Activated CD4-positive, alpha-beta T cell treated with anti-CD3 and anti-CD28 coated beads for 36 hours (primary cell): Measurements from ENCODE around the gene PLBD2. TPM values are rescaled to one million over a fixed set of nuclear protein-coding genes. Genes with fewer than 3 reads are reported as not detected.

Experiments used
- ATAC-seq: fragments of 200-7000 bp; cut with Tn5 transposase; one replicate; pipeline ENCODE4 v1.10.0; 2021; ENCODE audit warnings: mild to moderate bottlenecking, moderate library complexity
- CTCF ChIA-PET: fragments of 350-600 bp; sonication (Branson Sonifier 250); formaldehyde crosslinking; loops from one replicate; lab custom pipeline; 2021; ENCODE audit warnings: antibody characterized with exemption; lab: Charles Lee
- POLR2A ChIA-PET: fragments of 350-600 bp; sonication (Branson Sonifier 250); formaldehyde crosslinking; loops from one replicate; lab custom pipeline; 2021; ENCODE audit warnings: antibody characterized with exemption, inconsistent platforms; lab: Charles Lee
- DNase-seq: peaks from one replicate; pipeline ENCODE4 v3.0.0-alpha.2; 2020
- H3K27ac Mint-ChIP-seq: one replicate; pipeline ENCODE4 v1.8.0; 2021; ENCODE audit warnings: mixed read lengths
- H3K27me3 Mint-ChIP-seq: one replicate; pipeline ENCODE4 v1.8.0; 2021; ENCODE audit warnings: mixed read lengths
- H3K36me3 Mint-ChIP-seq: one replicate; pipeline ENCODE4 v1.8.0; 2021; ENCODE audit warnings: low read depth, mixed read lengths
- H3K4me1 Mint-ChIP-seq: one replicate; pipeline ENCODE4 v1.8.0; 2021; ENCODE audit warnings: mixed read lengths
- H3K4me3 Mint-ChIP-seq: one replicate; pipeline ENCODE4 v1.8.0; 2021; ENCODE audit warnings: mild to moderate bottlenecking, moderate library complexity, mixed read lengths
- H3K9me3 Mint-ChIP-seq: one replicate; pipeline ENCODE4 v1.8.0; 2021; ENCODE audit warnings: low read depth, mixed read lengths
- intact Hi-C, 2 experiments: fragments of 100-400 bp; cut with DNase I in 1 of 2; cut with micrococcal nuclease in 1 of 2; formaldehyde crosslinking; loops; one replicate each; pipeline versions ENCODE4 v1.14.2 to v1.15.1; 2022 to 2024; cut with DNase I, micrococcal nuclease
- total RNA-seq, 2 experiments: library from RNA; stranded (reverse); gene quantifications; one replicate each; pipeline ENCODE4 v1.2.3, GENCODE V29; 2021

PLBD2 gene
- total RNA-seq, 2 experiments from 2014 or later, result 13.7 to 17.3 TPM

DNA sequence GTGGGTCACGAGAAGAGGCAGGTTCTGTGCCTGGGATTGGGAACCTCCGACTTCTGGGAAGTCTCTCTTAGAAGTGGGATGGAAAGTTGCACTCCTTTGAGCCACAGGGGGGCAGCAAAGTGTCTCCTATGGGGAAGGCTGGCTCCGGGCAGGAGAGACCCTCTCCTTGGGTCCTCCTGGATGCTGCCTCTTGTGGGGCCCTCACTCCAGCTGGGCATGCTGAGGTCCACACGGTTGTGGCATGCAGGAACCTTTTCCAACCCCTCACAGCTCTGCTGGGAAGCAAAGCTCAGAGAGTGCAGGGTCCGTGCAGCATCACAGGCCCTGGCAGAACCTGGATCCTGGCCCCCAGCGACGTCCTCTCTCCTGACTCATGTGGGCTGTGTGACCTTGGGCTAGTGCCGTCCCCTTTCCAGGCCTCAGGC, 81.2 kb downstream of the PLBD2 start:
- intact Hi-C loops, result loop anchor here in 1 of 2 experiments (2.0 kb wide), 1 partner anchor 473 kb away; no protein-coding TSS in a partner anchor
- Mint-ChIP-seq H3K9me3 (no peaks in the 10 kb centered on the region), H3K4me1 (no peaks in the 10 kb centered on the region), H3K27me3 (peaks cover 3% of the 10 kb centered on the region), H3K36me3 (no peaks in the 10 kb centered on the region), H3K27ac (no peak overlapping the region), H3K4me3 (no peak overlapping the region)
- ChIA-PET POLR2A (no interaction called here), CTCF (interaction anchor here (1.0 kb wide), 1 partner anchor 22 kb away, joined by 3 read pairs; no protein-coding TSS in a partner anchor)
- ATAC-seq (no peak), DNase-seq (peak; percentile 33)

DNA sequence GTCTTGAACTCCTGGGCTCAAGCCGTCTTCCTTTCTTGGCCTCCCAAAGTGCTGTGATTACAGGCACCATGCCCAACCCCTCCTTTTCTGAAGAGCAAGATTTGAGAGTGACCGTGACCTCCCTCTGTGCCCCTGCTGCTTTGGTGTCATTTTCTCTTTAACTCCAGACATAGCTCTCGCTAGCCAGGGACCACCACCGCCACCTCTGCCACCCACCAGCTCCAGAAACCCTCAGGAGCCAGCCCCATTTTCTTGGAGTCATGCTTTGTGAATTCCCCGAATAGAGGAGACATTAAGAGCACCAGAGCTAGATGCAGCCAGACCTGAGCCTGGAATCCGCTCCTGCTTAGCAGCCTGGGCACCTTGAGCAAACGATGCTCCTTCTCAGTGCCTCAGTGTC, 81.9 kb downstream of the PLBD2 start:
- intact Hi-C loops, result no loop called here
- Mint-ChIP-seq H3K9me3 (no peaks in the 10 kb centered on the region), H3K36me3 (no peaks in the 10 kb centered on the region), H3K27me3 (peaks cover 6% of the 10 kb centered on the region), H3K4me3 (no peak overlapping the region), H3K4me1 (no peaks in the 10 kb centered on the region), H3K27ac (no peak overlapping the region)
- ATAC-seq (no peak), DNase-seq (no peak)
- ChIA-PET POLR2A (interaction anchor here (0.6 kb wide), 1 partner anchor 124 kb away, joined by 3 read pairs; no protein-coding TSS in a partner anchor), CTCF (interaction anchor here (0.6 to 1.2 kb wide), 4 partner anchors 15 to 181 kb away, joined by 3 to 4 read pairs (median 3); no protein-coding TSS in a partner anchor)

Other genes starting within 250 kb of the PLBD2 start
- 10 to 100 TPM in 1 of 2 experiments, 1 to 10 TPM in 1; 9.0 to 10.6 TPM for gene RASAL1, start 222.8 kb upstream of the PLBD2 start, total RNA-seq
- gene CFAP73, start 208.9 kb upstream of the PLBD2 start, total RNA-seq, result 1 to 10 TPM in 1 of 2 experiments, under 1 TPM in 1; 0.86 to 1.1 TPM
- 100 to 1,000 TPM; 118 to 132 TPM for gene DDX54, start 173.1 kb upstream of the PLBD2 start, total RNA-seq
- 10 to 100 TPM; 23.4 to 25.7 TPM for gene RITA1, start 172.9 kb upstream of the PLBD2 start, total RNA-seq
- gene TPCN1, start 137.1 kb upstream of the PLBD2 start, total RNA-seq, result 10 to 100 TPM; 35.5 to 37.0 TPM
- 10 to 100 TPM; 17.9 to 19.4 TPM for gene SLC8B1, start 23.5 kb upstream of the PLBD2 start, total RNA-seq
- not detected for gene SDS, start 45.3 kb downstream of the PLBD2 start, total RNA-seq
- 1 to 10 TPM; 1.5 to 3.9 TPM for gene SDSL, start 63.8 kb downstream of the PLBD2 start, total RNA-seq
- gene LHX5, start 113.3 kb downstream of the PLBD2 start, total RNA-seq, result not detected